Measurements from ENCODE around the gene UQCRC2.
"Not testable (repeated sequence)": the region's sequence is repeated elsewhere in the genome, so short reads cannot be mapped to it uniquely, and the experiment has no call there.

Gene UQCRC2

GRCh38 chr16:21952793-21953540 lies at the start of gene UQCRC2:
UQCRC2 (plus strand) TSS chr16:21953361; CDS start chr16:21953424, 63 bp downstream.
- peak; percentile 89 to 95 for DNase-seq

- DNase-seq = not testable (repeated sequence)
Observed at GRCh38 chr16:21932650-21933049, 20.5 kb upstream of the UQCRC2 start.

DNA sequence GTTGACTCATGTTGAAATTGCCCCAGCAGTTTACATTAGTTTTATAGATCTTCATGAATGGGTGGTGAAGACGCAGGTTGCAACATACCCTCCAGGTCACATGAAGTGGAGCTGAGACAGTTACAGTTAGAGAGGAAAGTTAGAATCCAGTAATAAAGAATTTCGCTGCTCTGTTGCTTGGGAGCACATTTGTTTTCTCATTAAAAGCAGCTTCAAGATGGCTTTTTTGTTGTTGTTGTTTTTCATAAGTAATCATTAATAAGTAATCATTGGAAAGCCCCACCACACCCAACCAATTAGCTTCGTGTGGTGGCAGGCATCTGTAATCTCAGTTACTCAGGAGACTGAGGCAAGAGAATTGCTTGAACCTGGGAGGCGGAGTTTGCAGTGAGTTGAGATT lies 19.8 kb upstream of the UQCRC2 start:
- not testable (repeated sequence) for DNase-seq

- DNase-seq = not testable (repeated sequence)
Observed at GRCh38 chr16:21933790-21934189, 19.4 kb upstream of the UQCRC2 start.

- DNase-seq = not testable (repeated sequence)
Observed at GRCh38 chr16:21936216-21936615, 16.9 kb upstream of the UQCRC2 start.

GRCh38 chr16:21937336-21937829 lies 15.8 kb upstream of the UQCRC2 start:
- DNase-seq = no peak

GRCh38 chr16:21940570-21940969 lies 12.6 kb upstream of the UQCRC2 start:
- no peak for DNase-seq

DNA sequence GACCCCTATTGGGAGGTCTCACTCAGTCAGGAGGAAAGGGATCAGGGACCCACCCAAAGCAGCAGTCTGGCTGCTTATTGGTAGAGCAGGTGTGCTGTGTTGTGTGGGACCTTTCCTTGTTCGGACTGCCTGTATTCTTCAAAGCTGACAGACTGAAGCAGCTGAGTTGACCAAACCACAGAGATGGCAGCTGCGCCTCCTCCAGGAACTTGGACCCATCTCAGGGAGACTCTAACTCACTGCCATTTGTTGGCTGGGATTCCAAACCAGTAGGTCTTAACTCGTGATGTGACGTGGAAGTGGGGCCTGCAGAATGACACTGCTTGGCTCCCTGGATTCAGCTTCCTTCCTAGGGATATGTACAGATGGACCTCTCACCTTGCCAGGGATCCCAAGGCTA lies 9.6 kb upstream of the UQCRC2 start:
- DNase-seq = no peak

DNA sequence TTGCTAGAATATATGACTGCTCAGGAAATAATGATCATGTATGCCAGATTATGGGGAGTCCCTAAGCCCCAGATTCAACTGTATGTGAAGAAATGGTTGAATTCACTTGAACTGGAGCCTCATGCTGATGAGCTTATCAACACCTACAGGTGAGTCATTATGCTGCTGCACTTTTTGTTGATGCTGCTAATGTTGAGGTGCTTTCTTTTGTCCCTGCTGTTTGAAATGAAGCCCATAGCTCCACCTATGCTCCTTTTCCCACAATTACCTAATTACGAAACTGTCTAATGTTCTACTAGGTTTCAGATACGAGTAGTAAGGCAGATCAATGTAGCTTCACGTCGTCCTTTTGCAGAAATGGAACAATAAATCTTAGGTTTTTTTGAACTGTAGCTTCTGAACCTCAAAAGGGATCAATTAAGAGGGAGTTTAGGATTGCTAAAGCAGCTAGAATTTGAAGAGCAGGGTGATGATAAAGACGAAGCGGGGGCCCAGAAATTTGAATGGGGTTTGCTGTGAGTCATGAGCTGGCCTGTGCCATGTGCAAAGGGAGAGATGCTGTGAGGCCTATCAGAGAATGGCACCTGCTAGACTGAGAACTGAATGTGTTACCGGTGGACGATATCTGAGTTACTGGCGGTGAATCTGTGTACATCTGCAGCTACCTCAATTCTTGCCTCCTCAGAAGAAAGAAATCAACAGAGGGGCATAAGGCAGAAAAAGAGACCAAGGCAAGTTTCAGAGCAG lies 6.1 kb upstream of the UQCRC2 start:
- no peak for DNase-seq

- DNase-seq = no peak
Observed at GRCh38 chr16:21949713-21950260, 3.4 kb upstream of the UQCRC2 start.

DNA sequence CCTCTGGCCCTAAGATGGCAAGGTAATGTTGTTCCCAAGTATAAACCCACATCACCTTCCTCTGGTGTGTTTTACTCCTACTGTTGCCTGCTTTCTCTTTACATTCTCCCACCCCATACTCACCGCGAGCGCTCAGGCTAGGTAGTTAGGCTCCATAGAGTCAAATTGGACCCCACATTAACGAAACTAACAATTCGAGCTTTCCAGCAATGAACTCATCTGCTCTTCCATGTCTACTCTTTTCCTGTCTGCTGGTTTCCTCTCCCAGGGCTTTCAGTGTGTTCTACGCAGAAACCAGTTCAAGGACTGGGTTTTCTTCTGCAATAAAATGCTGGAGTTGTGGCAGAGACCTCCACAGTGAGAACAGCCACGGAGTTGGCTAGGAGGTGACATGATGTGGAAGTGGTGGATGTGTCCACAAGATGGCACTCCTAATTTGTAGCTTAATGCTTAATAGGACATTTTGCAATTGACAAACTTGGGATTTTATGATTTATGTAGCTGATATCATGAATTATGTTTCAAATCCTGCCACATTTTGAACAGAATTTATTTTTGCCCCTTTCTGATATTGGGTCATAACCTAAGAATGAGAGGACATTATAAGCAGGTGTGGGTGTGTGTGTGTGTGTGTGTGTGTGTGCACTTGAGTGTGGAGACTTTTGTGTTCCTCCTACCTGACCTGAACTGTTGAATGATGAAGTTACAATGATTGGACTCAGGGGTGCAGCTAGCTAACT lies 2.2 kb upstream of the UQCRC2 start:
- peak; percentile 4 to 16 for DNase-seq

GRCh38 chr16:21952040-21952792 lies 945 bp upstream of the UQCRC2 start:
- peak; percentile 24 to 55 for DNase-seq

DNA sequence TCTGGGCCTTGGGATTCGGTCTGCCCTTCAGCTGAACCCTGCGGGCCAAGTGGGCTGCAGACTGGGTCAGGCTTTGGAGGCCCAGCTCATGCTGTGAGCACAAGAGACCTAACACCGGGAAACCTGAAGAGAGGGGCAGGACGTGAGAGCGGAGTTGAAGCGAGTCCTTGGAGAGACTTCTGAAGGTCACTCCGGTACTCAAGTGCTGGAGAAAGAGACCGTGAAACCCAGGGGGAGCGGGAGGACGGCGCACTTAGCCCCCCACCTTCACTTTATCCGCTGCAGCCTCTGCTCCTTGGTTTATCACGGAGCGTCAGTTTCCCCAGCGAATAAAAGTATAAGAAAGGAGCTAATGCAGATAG lies 361 bp downstream of the UQCRC2 start:
- no peak for DNase-seq

- DNase-seq = no peak
Observed at GRCh38 chr16:21957714-21958346, 4.7 kb downstream of the UQCRC2 start.

- no peak for DNase-seq
Observed at GRCh38 chr16:21959050-21959449, 5.9 kb downstream of the UQCRC2 start.

- DNase-seq = no peak
Observed at GRCh38 chr16:21962475-21962874, 9.3 kb downstream of the UQCRC2 start.

DNA sequence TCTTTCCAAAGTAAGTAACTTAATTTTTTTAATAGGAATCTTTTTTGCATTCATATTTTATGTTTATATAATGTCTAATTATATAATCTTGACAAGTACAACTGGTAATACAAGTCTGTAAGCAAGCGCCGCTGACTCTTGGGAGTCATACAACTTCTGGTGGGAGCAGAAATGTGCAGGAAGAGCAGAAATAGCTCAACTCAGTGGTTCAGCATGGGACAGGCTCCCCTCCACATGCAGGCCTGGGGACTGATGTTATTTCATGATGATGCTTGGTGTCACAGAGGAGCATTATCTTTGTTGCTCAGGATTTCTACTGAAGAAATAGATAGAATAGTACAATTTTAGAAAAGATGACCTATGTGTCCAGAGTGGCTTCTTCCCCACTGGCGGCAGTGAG lies 10.7 kb downstream of the UQCRC2 start:
- DNase-seq = no peak

- no peak for DNase-seq
Observed at GRCh38 chr16:21964353-21964752, 11.2 kb downstream of the UQCRC2 start.

- DNase-seq = no peak
Observed at GRCh38 chr16:21971856-21972255, 18.7 kb downstream of the UQCRC2 start.

- DNase-seq = no peak
Observed at GRCh38 chr16:21973945-21974344, 20.8 kb downstream of the UQCRC2 start.

DNA sequence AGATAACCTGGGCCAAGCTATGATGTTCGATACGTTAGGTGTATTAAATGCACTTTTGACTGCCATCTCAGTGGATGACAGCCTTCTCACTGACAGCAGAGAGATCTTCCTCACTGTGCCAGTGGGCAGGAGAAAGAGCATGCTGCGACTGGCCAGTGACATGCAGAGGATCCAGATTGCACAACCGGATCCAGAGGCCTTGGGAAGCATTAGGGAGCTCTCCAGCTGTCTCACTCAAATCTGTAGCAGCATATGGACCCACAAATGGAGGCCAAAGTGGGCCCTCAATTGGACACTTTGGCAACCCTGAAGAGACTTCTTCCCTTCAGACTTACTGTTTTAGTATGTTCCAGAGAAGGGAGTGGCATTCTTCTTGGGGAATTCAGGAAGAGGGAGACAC lies 26.9 kb downstream of the UQCRC2 start:
- no peak for DNase-seq

DNA sequence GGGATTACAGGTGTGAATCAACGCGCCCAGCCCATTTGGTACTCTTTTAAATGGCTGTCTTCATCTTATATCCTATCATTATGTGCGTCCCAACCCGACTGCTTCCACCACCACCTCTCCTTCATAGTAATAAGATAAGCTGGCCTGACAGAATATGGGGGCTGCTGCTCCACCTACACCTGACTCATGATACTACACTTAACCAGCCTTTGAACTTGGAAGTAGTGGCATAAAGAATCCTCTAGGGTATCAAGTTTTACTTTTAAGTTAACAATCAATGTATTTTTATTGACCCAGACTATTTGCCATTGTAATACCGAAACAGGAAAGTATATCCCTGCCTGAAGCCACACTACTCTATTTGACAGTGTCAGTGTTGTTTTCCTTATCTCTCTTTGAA lies 28.9 kb downstream of the UQCRC2 start:
- no peak for DNase-seq

Measured in NCI-H2081 (cell line).